ENCODE measurements around the gene PATJ.

PATJ gene

DNA sequence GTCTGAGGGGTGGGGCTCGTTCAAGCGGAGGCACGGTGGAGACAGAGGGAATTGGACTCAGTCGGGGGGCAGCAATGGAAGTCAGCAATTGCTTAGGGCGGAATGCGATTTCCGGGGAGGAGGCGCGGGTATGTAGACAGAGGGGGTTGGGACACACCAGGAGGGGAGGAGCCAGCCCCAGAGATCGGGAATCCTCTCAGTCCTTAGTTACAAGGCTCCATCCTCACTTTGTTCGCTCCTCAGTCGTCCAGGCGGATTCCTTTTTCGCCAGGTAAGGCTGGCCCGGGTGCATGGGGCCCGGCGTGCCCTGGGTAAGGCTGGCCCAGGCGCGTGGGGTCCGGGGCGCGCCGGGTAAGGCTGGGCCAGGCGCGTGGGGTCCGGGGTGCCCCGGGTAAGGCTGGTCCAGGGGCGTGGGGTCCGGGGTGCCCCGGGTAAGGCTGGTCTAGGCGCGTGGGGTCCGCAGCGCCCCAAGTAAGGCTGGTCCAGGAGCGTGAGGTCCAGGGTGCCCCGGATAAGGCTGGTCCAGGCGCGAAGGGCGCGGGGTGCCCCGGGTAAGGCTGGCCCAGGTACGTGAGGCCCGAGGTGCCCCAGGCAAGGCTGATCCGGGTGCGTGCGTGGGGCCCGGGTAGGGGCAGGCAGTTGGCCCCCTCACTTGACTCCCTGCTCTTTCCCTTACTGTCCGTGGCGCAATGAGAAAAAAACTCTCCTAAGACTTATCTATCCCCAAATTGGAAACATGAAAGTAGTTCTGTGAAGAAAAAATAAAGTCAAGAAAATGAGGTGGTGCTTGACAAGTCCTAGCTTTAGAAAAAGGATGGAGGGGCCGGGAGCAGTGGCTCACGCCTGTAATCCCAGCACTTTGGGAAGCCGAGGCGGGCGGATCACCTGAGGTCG is 452.6 kb downstream of the PATJ start, which contains the start of gene L1TD1:
TSS of gene L1TD1 (plus strand) at position 199 of the 894 bp plus-strand sequence. CDS start 11,780 bp downstream, outside the sequence.
- TF ChIP-seq, protein P1, sequence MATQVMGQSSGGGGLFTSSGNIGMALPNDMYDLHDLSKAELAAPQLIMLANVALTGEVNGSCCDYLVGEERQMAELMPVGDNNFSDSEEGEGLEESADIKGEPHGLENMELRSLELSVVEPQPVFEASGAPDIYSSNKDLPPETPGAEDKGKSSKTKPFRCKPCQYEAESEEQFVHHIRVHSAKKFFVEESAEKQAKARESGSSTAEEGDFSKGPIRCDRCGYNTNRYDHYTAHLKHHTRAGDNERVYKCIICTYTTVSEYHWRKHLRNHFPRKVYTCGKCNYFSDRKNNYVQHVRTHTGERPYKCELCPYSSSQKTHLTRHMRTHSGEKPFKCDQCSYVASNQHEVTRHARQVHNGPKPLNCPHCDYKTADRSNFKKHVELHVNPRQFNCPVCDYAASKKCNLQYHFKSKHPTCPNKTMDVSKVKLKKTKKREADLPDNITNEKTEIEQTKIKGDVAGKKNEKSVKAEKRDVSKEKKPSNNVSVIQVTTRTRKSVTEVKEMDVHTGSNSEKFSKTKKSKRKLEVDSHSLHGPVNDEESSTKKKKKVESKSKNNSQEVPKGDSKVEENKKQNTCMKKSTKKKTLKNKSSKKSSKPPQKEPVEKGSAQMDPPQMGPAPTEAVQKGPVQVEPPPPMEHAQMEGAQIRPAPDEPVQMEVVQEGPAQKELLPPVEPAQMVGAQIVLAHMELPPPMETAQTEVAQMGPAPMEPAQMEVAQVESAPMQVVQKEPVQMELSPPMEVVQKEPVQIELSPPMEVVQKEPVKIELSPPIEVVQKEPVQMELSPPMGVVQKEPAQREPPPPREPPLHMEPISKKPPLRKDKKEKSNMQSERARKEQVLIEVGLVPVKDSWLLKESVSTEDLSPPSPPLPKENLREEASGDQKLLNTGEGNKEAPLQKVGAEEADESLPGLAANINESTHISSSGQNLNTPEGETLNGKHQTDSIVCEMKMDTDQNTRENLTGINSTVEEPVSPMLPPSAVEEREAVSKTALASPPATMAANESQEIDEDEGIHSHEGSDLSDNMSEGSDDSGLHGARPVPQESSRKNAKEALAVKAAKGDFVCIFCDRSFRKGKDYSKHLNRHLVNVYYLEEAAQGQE (IDR thresholded peaks at IDR 0.05; ENCODE audit: insufficient read depth in 1 of 2, low read depth in 2 of 2, low read length in 2 of 2), result no peak
- TF ChIP-seq TAF1 (IDR thresholded peaks at IDR 0.05; ENCODE audit: borderline replicate concordance, insufficient read depth, low read length), result no peak
- TF ChIP-seq FOXP2 (optimal IDR thresholded peaks at IDR 0.05; ENCODE audit: borderline replicate concordance, extremely low read depth, extremely low read length, insufficient read depth), result no peak
- TF ChIP-seq POLR2AphosphoS5 (IDR thresholded peaks at IDR 0.05; ENCODE audit: low read depth, low read length), result no peak
- TF ChIP-seq SIN3A (IDR thresholded peaks at IDR 0.05; ENCODE audit: borderline replicate concordance, insufficient read depth, low read length), result no peak

DNA sequence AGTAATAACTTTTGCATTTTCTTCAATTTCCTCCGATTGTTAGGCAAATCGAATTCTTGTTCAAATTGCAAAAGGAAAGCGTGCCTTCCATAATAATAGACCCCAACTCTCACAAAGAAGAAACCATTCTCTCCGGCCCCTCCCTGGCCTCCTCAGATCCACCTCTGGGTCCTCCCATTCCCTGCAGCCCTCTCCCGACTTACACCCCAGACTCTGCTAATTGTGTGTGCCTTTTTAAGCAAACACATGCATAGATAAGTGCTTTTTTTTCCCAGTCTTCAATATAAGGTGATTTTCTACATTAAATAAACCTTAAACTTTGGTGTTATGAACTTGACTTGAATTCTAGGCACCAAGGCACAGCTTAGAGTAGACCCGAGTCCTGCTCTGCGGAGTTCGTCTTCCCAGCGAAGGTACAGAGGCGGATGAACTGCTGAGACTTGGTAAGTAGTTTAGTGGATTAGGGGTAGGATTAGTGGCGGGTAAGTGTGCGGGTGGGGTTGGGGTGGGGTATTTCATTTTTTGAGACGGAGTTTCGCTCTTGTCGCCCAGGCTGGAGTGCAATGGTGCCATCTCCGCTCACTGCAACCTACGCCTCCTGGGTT is 453.9 kb downstream of the PATJ start:
- no peak for TF ChIP-seq POLR2AphosphoS5 (IDR thresholded peaks at IDR 0.05; ENCODE audit: low read depth, low read length)

DNA sequence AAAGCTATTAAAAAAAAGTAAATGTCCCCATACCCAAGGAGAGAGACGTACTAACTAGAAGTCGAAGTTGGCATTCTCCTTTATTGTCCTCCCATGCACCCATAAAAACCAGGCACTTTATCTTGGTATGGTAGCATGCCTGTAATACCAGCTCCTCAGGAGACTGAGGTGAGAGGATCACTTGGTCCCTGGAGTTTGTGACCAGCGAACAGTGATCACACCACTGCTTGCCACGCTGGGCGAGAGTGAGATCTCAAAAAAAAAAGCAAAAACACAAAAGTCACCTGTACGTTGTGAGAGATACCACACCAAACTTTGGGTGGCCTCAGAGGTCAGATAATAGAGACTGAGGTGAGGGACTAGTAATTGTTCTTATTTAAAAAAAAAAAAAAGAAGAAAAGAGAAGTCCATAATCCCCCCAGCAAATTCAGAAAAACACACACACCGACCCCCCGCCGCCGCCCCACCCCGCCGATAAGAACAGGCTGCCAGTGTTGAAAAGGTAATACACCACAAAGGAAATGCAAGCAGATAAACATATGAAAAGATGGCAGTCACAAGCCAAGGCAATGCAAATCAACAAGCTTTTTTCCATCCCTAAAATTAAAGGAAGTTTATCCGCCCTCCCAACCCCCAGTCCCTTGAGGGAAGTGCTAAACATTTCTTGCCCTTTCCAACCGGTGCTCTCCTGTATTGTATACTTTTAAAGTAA is 455.9 kb downstream of the PATJ start:
- TF ChIP-seq POLR2AphosphoS5 (IDR thresholded peaks at IDR 0.05; ENCODE audit: low read depth, low read length), result no peak
- TF ChIP-seq SIN3A (IDR thresholded peaks at IDR 0.05; ENCODE audit: borderline replicate concordance, insufficient read depth, low read length), result no peak
- TF ChIP-seq FOXP2 (optimal IDR thresholded peaks at IDR 0.05; ENCODE audit: borderline replicate concordance, extremely low read depth, extremely low read length, insufficient read depth), result no peak
- TF ChIP-seq TAF1 (IDR thresholded peaks at IDR 0.05; ENCODE audit: borderline replicate concordance, insufficient read depth, low read length), result no peak
- TF ChIP-seq, protein P1 (IDR thresholded peaks at IDR 0.05; ENCODE audit: insufficient read depth in 1 of 2, low read depth in 2 of 2, low read length in 2 of 2), result no peak

DNA sequence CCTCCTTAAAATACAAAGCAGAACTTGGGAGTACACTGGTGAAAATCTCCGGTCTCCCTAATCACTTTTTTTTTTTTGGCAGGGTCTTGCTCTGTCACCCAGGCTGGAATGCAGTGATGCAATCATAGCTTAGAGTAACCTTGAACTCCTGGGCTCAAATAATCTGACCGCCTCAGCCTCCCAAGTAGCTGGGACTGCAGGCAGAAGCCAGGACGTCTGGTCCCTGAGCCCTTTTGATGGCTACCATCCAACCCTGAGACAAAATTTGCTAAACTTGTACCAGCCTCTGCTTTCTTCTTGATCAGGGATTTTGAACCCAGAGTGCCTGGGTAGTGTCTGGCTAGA is 456.5 kb downstream of the PATJ start:
- no peak for TF ChIP-seq FOXP2 (optimal IDR thresholded peaks at IDR 0.05; ENCODE audit: borderline replicate concordance, extremely low read depth, extremely low read length, insufficient read depth)
- no peak for TF ChIP-seq TAF1 (IDR thresholded peaks at IDR 0.05; ENCODE audit: borderline replicate concordance, insufficient read depth, low read length)
- TF ChIP-seq, protein P1 (IDR thresholded peaks at IDR 0.05; ENCODE audit: insufficient read depth in 1 of 2, low read depth in 2 of 2, low read length in 2 of 2), result no peak

DNA sequence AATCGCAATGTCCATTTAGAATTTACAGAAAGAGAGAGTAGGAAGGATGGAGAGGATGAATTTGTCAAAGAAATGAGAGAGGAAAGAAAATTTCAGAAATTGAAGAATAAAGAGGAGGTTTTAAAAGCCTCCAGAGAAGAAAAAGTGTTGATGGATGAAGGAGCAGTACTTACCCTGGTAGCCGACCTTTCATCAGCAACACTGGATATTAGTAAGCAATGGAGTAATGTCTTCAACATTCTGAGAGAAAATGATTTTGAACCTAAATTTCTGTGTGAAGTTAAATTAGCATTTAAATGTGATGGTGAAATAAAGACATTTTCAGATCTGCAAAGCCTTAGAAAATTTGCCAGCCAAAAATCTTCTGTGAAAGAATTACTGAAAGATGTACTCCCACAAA is 464.9 kb downstream of the PATJ start:
- no peak for TF ChIP-seq FOXP2 (optimal IDR thresholded peaks at IDR 0.05; ENCODE audit: borderline replicate concordance, extremely low read depth, extremely low read length, insufficient read depth)
- TF ChIP-seq, protein P1 (IDR thresholded peaks at IDR 0.05; ENCODE audit: insufficient read depth in 1 of 2, low read depth in 2 of 2, low read length in 2 of 2), result no peak
- TF ChIP-seq TAF1 (IDR thresholded peaks at IDR 0.05; ENCODE audit: borderline replicate concordance, insufficient read depth, low read length), result no peak
- no peak for TF ChIP-seq POLR2AphosphoS5 (IDR thresholded peaks at IDR 0.05; ENCODE audit: low read depth, low read length)
- TF ChIP-seq SIN3A (IDR thresholded peaks at IDR 0.05; ENCODE audit: borderline replicate concordance, insufficient read depth, low read length), result no peak
